Body of pancreas (tissue), 4 donors: ENCODE results near the gene CCNY.

ENCODE experiments used
- CTCF ChIP-seq, 7 experiments: fragments of 450-650 bp in 4 of 7; fragments of 200-600 bp in 3 of 7; sonication (generic) in 3 of 7; IDR thresholded peaks; one replicate each; pipeline ENCODE4 v1.5.1; 2016 to 2019; ENCODE audit warnings: antibody characterized with exemption in 7 of 7
- POLR2A ChIP-seq, 3 donors: fragments of 450-650 bp; IDR thresholded peaks; one replicate each; pipeline ENCODE4 v1.6.1; 2016; ENCODE audit warnings: antibody characterized with exemption in 3 of 3, mild to moderate bottlenecking in 2 of 3

DNA sequence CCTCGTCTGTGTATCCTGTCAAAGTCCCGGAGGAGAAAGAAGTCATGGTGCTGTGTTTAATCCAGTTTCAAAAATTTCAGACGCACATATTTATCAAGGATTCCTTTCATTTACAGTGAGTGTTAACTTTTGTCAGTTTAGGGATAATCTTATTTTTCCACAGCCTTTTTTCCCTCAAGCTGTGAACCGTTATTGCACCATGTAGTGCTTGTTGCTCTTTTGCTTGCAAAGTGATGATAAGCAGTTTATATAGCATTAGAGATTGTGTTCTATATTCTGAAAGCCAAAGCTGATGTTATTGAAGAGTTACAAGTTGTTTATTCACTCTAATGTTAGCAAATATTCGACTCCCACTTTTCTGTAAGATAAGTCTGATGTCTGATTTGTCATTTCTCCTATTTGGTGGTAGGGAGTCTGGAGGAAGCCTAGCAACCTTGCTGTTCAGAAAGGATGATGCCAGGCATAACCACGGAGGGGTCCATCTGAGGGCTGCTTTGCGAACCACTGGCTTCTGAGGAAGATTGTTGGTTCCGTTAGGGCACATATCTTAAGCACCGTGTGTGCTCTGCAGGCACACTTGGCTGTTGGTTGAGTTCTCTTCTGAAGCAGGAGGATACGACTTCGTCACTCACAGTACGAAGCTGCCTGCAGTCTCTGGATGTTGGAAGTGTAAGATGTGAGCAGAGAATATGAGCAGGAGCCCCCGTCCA lies 11.7 kb downstream of the CCNY start:
- TF ChIP-seq CTCF (IDR thresholded peaks at IDR 0.05) (no peak), POLR2A (IDR thresholded peaks at IDR 0.05) (no peak)
